ENCODE results near the gene DYRK1A. TPM values are rescaled to one million over a fixed set of nuclear protein-coding genes. Genes with fewer than 3 reads are reported as not detected.
A peak's percentile ranks its signal among the peaks of the same experiment; 100 is the strongest.

The DYRK1A gene
- total RNA-seq, 4 donors from 2014 or later = 42.0 to 137 (median 119) TPM

DNA sequence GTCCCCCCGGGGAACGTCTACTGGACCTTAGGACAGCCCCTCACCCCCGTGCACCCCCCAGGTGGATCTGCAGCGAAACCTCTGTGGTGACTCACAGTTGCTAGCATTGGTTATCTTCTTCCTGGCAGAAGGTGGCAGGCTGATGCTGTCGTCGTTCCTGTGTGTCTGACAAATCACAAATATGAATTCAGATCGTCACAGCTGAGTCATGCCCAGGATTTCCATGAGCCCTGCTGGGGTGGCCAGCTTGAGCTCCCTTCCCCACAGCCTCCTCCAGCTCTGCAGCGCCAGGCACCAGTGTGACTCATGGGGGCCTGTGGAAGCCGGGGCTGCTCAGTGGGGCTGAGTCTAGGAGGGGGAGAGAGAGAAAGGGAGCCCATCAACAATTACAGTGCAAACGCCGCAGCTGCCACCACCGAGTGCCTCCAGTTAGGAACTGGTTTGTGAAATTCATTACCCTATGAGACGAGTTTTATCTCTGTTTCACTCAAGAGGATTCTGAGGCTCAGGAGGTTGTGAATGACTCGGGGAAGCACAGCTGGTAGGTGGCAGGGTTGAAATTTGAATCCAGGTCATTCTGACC lies 197.9 kb downstream of the DYRK1A start:
- intact Hi-C loops (cut with DNase I; ENCODE audit: low total_unique reads) = no loop called here
- Histone ChIP-seq H3K9me3 (no peaks in the 10 kb centered on the region), H3K27ac (peak overlapping the region; percentile 83 to 92), H3K36me3 (no peaks in the 10 kb centered on the region), H3K4me3 (peak overlapping the region; percentile 54 to 63), H3K27me3 (no peaks in the 10 kb centered on the region), H3K4me1 (no peaks in the 10 kb centered on the region)
- TF ChIP-seq, protein P1, sequence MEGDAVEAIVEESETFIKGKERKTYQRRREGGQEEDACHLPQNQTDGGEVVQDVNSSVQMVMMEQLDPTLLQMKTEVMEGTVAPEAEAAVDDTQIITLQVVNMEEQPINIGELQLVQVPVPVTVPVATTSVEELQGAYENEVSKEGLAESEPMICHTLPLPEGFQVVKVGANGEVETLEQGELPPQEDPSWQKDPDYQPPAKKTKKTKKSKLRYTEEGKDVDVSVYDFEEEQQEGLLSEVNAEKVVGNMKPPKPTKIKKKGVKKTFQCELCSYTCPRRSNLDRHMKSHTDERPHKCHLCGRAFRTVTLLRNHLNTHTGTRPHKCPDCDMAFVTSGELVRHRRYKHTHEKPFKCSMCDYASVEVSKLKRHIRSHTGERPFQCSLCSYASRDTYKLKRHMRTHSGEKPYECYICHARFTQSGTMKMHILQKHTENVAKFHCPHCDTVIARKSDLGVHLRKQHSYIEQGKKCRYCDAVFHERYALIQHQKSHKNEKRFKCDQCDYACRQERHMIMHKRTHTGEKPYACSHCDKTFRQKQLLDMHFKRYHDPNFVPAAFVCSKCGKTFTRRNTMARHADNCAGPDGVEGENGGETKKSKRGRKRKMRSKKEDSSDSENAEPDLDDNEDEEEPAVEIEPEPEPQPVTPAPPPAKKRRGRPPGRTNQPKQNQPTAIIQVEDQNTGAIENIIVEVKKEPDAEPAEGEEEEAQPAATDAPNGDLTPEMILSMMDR (IDR thresholded peaks at IDR 0.05) = no peak
- no peak for TF ChIP-seq POLR2A (IDR thresholded peaks at IDR 0.05)
- DNase-seq = peak; percentile 74 to 88

DNA sequence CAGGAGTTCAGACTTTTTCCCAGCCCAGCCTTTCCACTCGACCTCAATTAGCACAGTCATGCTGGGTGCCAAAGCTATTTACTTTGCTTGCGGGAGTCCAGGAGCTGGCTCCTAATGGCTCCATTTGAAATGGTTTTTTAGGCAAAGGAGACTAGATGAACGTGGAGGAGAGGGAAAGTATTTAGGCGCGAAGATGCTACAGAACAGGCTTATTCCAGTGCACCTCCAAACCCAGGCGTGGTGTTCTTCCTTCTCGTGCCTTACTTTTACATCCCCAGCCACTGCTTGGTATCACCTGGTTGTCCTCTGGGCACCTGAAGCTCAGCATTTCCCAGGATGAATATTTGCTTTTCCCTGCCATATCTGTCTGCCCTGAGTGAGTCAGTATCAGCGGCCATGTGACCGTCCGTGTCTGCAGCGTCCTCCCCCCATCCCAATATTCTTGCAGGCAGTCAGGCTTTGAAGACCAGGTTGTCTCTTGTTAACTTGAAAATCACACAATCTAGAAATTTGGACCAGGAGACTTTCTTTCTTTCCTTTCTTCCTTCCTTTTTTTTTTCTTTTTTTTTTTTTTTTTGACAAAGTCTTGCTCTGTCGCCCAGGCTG lies 198.5 kb downstream of the DYRK1A start:
- DNase-seq = no peak
- H3K4me1 ChIP-seq = no peaks in the 10 kb centered on the region
- peak overlapping the region in 1 of 2 donors; percentile 63 for H3K4me3 ChIP-seq
- H3K27ac ChIP-seq = peak overlapping the region; percentile 83 to 92
- H3K36me3 ChIP-seq = no peaks in the 10 kb centered on the region
- TF ChIP-seq, protein P1 (IDR thresholded peaks at IDR 0.05) = no peak
- no peak for TF ChIP-seq POLR2A (IDR thresholded peaks at IDR 0.05)
- intact Hi-C loops (cut with DNase I; ENCODE audit: low total_unique reads) = no loop called here
- no peaks in the 10 kb centered on the region for H3K9me3 ChIP-seq
- no peaks in the 10 kb centered on the region for H3K27me3 ChIP-seq

DNA sequence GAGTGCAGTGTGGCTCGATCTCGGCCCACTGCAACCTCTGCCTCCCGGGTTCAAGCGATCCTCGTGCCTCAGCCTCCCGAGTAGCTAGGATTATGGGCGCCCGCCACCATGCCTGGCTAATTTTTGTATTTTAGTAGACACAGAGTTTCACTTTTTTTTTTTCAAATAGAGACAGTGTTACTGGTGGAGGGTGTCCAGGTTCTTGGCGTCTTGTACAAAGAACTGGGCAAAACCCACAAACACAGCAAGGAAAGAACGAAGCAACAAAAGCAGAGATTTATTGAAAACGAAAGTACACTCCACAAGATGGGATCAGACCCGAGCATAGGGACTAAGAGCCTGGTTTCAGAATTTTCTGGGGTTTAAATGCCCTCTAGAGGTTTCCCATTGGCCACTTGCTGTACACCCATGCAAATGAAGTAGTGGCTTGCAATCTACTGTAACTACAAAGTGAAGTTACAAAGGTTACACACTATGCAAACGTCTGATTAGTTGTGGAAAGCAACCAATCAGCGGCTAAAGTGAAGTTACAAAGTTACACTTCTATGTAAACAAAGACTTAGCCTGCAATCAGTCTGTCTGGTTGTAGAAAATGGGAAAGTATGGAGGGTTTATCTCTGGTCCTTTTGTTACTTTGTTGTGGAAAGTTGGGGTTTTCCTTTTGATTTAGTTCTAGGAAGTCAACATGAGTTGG lies 199.1 kb downstream of the DYRK1A start:
- intact Hi-C loops (cut with DNase I; ENCODE audit: low total_unique reads) = no loop called here
- TF ChIP-seq, protein P1 (IDR thresholded peaks at IDR 0.05) = no peak
- TF ChIP-seq POLR2A (IDR thresholded peaks at IDR 0.05) = no peak
- no peaks in the 10 kb centered on the region for H3K9me3 ChIP-seq

DNA sequence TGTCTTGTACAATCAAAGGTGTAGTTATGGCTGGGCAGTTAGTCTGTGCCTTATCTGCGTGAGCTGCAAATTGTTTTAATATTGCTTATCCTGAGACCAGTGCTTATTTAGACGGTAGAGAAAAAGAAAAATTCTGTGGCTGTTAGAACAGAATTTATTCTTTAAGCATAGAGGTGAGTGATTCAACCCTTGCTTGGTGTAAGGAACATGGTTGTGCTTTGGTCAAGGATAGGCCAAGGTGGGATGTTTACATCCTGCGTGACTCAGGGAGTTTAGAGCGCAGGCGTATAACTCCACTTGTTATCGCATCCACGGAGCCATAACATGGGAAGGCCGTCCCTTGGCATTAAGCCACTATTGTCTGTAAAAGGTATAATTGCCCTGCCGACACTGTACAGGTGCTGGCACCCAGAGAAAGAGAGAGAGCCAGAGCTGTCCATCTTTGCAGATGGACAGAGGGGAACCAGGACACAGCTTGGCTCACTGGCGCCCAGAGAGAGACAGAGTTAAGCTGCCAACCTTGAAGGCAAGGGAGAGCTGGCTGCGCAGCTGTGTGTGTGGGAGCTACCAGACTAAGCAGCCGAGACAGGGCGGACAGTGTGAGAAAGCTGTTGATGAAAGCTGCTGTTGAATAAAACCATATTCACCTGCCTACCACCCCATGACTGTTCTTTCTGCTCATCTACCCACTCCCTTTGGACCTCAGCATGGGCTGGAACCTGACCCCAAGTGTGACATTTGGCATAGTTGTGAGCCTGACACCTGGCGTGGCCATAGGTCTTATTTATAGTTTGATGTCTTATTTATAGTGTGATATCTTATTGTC lies 200.4 kb downstream of the DYRK1A start:
- peak in 1 of 2 donors; percentile 45 for DNase-seq
- Histone ChIP-seq H3K4me3 (no peak overlapping the region), H3K27me3 (no peaks in the 10 kb centered on the region), H3K36me3 (no peaks in the 10 kb centered on the region), H3K27ac (peak overlapping the region in 1 of 2 donors; percentile 20), H3K9me3 (no peaks in the 10 kb centered on the region), H3K4me1 (no peaks in the 10 kb centered on the region)
- intact Hi-C loops (cut with DNase I; ENCODE audit: low total_unique reads) = no loop called here
- TF ChIP-seq, protein P1 (IDR thresholded peaks at IDR 0.05) = no peak
- TF ChIP-seq POLR2A (IDR thresholded peaks at IDR 0.05) = no peak

More for the DNA sequence above, 199.1 kb downstream of the DYRK1A start:
- H3K4me1 ChIP-seq = no peaks in the 10 kb centered on the region
- H3K27me3 ChIP-seq = no peaks in the 10 kb centered on the region
- DNase-seq = no peak
- no peak overlapping the region for H3K4me3 ChIP-seq
- no peaks in the 10 kb centered on the region for H3K36me3 ChIP-seq
- peak overlapping the region in 1 of 2 donors; percentile 92 for H3K27ac ChIP-seq

Data from uterus (tissue), 4 donors.